Sigmoid colon (tissue), 3 donors: Measurements from ENCODE around the gene DIP2C.
"Not testable (repeated sequence)": the region's sequence is repeated elsewhere in the genome, so short reads cannot be mapped to it uniquely, and the experiment has no call there.

Experiments
- CTCF ChIP-seq, 4 experiments: fragments of 450-650 bp in 3 of 4; fragments of 200-600 bp in 1 of 4; IDR thresholded peaks; one replicate each; pipeline ENCODE4 v1.5.1; 2016 to 2019; ENCODE audit warnings: antibody characterized with exemption in 4 of 4, mild to moderate bottlenecking in 3 of 4, moderate library complexity in 2 of 4
- POLR2A ChIP-seq, 2 donors: fragments of 450-650 bp; IDR thresholded peaks; one replicate each; pipeline ENCODE4 v1.6.1; 2016; ENCODE audit warnings: antibody characterized with exemption in 2 of 2, mild to moderate bottlenecking in 2 of 2, moderate library complexity in 2 of 2

GRCh38 chr10:347774-348173 is 341.7 kb downstream of the DIP2C start:
- not testable (repeated sequence) for TF ChIP-seq POLR2A, CTCF (IDR thresholded peaks at IDR 0.05)
